Brain microvascular endothelial cell (primary cell): ENCODE data around the gene DGAT2.
"Not testable (repeated sequence)": the region's sequence is repeated elsewhere in the genome, so short reads cannot be mapped to it uniquely, and the experiment has no call there.

Source experiments
- DNase-seq: peaks from one replicate; pipeline ENCODE4 v3.0.0-alpha.2; 2020
- H3K27ac ChIP-seq: fragments of 250-450 bp; sonication (Bioruptor Pico); 2 replicates; pipeline ENCODE4 v1.5.1; 2020; ENCODE audit warnings: mild to moderate bottlenecking, moderate library complexity
- H3K27me3 ChIP-seq: fragments of 250-450 bp; sonication (Bioruptor Pico); replicated peaks from 2 replicates; pipeline ENCODE4 v1.5.1; 2020; ENCODE audit warnings: mild to moderate bottlenecking
- H3K36me3 ChIP-seq: fragments of 250-450 bp; sonication (Bioruptor Pico); replicated peaks from 2 replicates; pipeline ENCODE4 v1.5.1; 2020; ENCODE audit warnings: mild to moderate bottlenecking
- H3K4me3 ChIP-seq: 2 replicates; pipeline ENCODE4 v1.5.1; 2011; ENCODE audit warnings: low read depth, mild to moderate bottlenecking, control low read depth, low read length, moderate library complexity
- in situ Hi-C: cut with HindIII; loops from 2 replicates; pipeline ENCODE4 v1.10.0; 2017; ENCODE audit warnings: low sequenced_read_pairs, low pct_ligation_motif_present
- TF ChIP-seq, protein P1 (sequence below): IDR thresholded peaks from 2 replicates; pipeline ENCODE4 v1.5.1; 2011; ENCODE audit warnings: low read depth, mild to moderate bottlenecking, moderate library complexity, low read length, control low read depth, inconsistent platforms; ENCODE audit errors: missing control alignments

The DGAT2 gene

DNA sequence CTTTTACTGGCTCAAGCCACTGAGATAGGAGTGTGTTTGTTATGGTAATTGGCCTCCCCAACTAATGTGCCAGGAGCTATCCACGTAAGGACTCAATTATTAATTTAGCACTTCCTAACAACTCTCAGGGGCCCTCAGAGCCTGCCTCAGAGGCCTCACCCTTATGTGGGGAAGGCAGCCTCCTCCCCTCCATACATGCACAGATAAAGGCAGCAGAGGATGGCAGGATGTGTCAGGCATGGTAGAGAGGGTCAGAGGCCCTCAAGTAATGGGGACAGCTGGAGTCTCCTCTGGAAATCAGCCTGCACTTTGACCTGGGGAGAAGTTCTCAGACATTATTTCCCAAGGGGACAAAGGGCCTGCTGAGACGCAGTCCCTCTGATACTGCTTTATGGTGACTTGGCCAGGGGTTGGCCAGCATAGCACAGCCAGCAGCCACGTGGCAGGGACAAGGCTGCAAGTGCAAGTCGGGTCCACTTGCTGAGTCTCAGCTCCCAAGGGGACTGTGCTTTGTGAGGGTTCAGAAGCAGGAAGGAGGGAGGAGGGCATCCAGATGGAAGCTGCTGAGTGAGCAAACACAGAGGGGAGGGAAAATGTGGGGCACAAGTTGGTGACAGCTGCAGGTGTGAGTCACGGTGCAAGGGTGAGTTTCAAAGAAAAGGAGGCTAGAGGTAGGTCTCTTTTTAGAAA is 33.9 kb upstream of the DGAT2 start:
- H3K4me3 ChIP-seq = no peak overlapping the region
- no peak overlapping the region for H3K27ac ChIP-seq
- no peak for DNase-seq
- peaks cover 3% of the 10 kb centered on the region for H3K27me3 ChIP-seq
- TF ChIP-seq, protein P1, sequence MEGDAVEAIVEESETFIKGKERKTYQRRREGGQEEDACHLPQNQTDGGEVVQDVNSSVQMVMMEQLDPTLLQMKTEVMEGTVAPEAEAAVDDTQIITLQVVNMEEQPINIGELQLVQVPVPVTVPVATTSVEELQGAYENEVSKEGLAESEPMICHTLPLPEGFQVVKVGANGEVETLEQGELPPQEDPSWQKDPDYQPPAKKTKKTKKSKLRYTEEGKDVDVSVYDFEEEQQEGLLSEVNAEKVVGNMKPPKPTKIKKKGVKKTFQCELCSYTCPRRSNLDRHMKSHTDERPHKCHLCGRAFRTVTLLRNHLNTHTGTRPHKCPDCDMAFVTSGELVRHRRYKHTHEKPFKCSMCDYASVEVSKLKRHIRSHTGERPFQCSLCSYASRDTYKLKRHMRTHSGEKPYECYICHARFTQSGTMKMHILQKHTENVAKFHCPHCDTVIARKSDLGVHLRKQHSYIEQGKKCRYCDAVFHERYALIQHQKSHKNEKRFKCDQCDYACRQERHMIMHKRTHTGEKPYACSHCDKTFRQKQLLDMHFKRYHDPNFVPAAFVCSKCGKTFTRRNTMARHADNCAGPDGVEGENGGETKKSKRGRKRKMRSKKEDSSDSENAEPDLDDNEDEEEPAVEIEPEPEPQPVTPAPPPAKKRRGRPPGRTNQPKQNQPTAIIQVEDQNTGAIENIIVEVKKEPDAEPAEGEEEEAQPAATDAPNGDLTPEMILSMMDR = no peak
- H3K36me3 ChIP-seq = no peaks in the 10 kb centered on the region
- in situ Hi-C loops = no loop called here

DNA sequence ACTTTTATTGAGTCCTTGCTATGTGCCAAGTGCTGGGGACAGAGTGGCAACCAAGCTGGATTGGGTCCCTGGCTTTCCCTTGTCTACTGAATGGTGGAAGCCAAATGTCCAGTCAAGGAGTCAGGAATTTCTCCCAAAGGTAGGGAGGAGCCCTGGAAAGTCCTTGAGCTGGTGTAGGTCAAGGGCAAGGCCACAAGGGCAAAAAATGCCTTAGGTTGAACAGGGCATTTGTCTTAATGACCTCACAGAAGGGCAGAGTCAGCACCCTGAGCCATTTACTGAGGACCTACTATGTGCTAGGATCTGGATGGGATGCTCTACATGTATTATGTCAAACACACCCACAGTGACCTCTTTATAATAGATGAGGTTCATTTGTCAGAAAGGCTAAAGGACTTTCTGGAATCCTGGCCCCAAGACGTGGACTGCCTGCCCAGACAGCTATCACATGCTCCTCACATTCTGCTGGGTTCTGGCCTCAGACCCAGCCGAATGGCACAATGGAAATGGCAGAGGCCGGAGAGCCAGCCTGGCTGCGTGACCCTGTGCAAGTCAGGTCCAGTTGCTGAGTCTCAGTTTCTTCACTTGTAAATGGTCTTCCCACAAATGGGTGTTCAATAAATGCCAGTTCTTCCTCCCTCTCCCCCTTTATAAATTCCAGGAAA is 33.3 kb upstream of the DGAT2 start:
- Histone ChIP-seq H3K27me3 (peaks cover 3% of the 10 kb centered on the region), H3K4me3 (no peak overlapping the region), H3K27ac (no peak overlapping the region), H3K36me3 (no peaks in the 10 kb centered on the region)
- DNase-seq = no peak
- TF ChIP-seq, protein P1 = no peak
- in situ Hi-C loops = no loop called here

DNA sequence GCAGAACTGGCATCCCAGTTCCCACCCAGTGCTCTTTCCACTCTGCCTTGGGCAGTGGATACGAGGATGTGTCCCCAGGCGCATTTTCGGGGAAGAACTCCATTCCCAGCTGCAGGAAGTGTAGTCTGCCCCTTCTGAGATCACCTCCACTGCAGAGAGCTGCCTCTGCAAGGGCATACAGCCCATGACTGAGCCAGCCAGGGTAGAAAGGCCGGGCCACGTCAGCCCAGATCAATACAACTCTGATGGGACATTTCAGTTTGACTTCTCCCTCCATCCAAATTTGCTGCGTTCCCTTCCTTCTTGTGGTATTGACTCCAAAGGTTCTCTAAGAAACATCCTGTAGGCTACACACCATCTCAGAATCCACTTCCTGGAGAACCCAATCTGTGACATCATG is 31.3 kb upstream of the DGAT2 start:
- TF ChIP-seq, protein P1 = no peak
- Histone ChIP-seq H3K27ac (no peak overlapping the region), H3K4me3 (no peak overlapping the region), H3K36me3 (no peaks in the 10 kb centered on the region), H3K27me3 (peaks cover 3% of the 10 kb centered on the region)
- no peak for DNase-seq
- in situ Hi-C loops = no loop called here

DNA sequence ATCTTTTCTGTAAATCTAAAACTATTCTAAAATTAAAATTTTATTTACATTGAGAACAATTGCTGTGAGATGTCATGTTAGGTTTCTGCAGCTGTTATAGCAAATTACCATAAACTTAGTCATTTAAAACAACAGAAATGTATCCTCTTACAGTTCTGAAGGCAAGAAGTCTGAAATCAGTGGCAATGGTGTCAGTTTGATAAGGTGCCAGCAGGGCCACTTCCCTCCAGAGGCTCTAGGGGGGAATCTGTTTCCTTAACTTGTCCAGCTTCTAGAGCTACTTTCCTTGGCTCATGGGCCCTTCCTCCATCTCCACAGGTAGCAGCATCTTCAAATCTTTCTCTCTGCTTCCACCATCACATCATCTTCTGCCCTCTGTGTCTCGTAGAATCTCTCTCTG is 27.9 kb upstream of the DGAT2 start:
- TF ChIP-seq, protein P1 = peak; percentile 15
- in situ Hi-C loops = no loop called here

DNA sequence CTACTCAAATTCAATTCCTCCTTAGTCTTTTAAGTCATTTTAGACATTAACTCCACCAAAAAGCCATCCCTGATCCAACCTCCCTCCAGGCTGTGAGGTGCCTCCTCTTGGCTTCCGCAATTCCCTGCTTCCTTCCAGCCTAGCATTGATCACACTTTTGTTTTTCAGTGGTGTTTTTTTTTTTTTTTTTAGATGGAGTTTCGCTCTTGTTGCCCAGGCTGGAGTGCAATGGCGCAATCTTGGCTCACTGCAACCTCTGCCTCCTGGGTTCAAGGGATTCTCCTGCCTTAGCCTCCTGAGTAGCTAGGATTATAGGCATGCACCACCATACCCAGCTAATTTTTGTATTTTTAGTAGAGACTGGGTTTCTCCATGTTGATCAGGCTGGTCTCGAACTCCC is 25.4 kb upstream of the DGAT2 start:
- in situ Hi-C loops, H3K36me3 ChIP-seq, DNase-seq, H3K27ac ChIP-seq, H3K27me3 ChIP-seq, H3K4me3 ChIP-seq: not testable (repeated sequence)

More for the DNA sequence above, 27.9 kb upstream of the DGAT2 start:
- Histone ChIP-seq H3K27ac (no peak overlapping the region), H3K27me3 (peaks cover 3% of the 10 kb centered on the region), H3K36me3 (no peaks in the 10 kb centered on the region), H3K4me3 (no peak overlapping the region)
- no peak for DNase-seq

DNA sequence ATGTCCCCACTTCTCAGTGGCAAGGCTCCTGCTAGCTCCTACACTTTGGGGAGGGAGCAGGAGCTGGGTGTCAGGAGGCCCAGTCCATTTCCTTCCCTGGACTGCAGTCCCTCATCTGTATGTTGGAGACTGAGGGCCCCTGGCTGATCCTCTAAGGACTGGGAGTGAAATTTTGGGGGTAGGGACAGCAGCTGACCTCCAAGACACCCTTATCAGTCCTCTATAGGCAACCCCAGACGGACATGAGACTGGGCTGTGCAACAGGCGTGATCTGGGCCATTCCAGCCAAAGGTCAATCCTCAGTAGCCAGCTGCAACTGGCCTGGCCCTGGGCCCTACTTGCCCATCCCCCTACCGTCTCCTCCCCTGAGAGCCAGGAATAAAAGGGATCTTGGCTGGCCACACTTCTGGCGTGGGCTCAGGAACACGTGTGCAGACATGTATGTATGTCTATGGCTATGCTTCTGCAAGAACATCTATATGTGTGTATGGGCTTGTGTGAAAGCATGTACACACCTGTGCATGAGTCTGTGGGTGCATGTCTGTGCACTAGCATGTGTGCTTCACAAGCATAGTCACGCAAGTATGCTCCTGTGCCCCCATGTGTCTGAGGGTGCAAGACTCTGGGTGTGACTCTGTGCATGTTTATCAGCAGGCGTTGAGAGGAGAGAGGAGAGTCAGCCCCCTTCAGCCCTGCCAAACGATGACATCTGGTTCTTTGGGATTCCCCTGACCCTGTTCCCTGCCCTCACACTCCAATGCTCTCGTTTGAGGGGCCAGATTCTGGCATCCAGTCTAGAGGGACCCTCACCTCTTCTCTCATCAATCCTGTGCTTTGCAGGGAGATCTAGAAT is 24.6 kb upstream of the DGAT2 start:
- TF ChIP-seq, protein P1 = no peak
- Histone ChIP-seq H3K27ac (no peak overlapping the region), H3K4me3 (no peak overlapping the region), H3K27me3 (peaks cover 1% of the 10 kb centered on the region), H3K36me3 (no peaks in the 10 kb centered on the region)
- DNase-seq = no peak
- in situ Hi-C loops = no loop called here
